Activated T-helper 1 cell treated with anti-CD3 and anti-CD28 coated beads, Interleukin-12 subunit alpha, Interleukin-12 subunit beta, Interleukin-2, Interleukin-4 antibody, amounts not matched to agents 30 ng/mL and 10 ng/mL and 1 ng/mL, durations not matched to agents 14 hours and 24 hours and 36 hours (primary cell): ENCODE measurements around the gene APEH. TPM values are rescaled to one million over a fixed set of nuclear protein-coding genes. Genes with fewer than 3 reads are reported as not detected.
A peak's percentile ranks its signal among the peaks of the same experiment; 100 is the strongest.

ENCODE experiments used
- DNase-seq: peaks from one replicate; pipeline ENCODE4 v3.0.0; 2021; ENCODE audit warnings: low spot score
- H3K27ac Mint-ChIP-seq: one replicate; pipeline ENCODE4 v1.8.0; 2021; ENCODE audit warnings: mild to moderate bottlenecking, mixed read lengths
- H3K27me3 Mint-ChIP-seq: one replicate; pipeline ENCODE4 v1.8.0; 2022; ENCODE audit warnings: mild to moderate bottlenecking, moderate library complexity, mixed read lengths; ENCODE audit not compliant: insufficient read depth
- H3K36me3 Mint-ChIP-seq: one replicate; pipeline ENCODE4 v1.8.0; 2021; ENCODE audit warnings: low read depth, mixed read lengths
- H3K4me1 Mint-ChIP-seq: one replicate; pipeline ENCODE4 v1.8.0; 2021; ENCODE audit warnings: low read depth, mixed read lengths
- H3K4me3 Mint-ChIP-seq: one replicate; pipeline ENCODE4 v1.8.0; 2021; ENCODE audit warnings: mild to moderate bottlenecking, moderate library complexity, mixed read lengths
- H3K9me3 Mint-ChIP-seq: one replicate; pipeline ENCODE4 v1.8.0; 2021; ENCODE audit warnings: mixed read lengths
- intact Hi-C: fragments of 100-400 bp; cut with micrococcal nuclease; formaldehyde crosslinking; loops from one replicate; pipeline ENCODE4 v1.15.1; 2024
- total RNA-seq: library from RNA; stranded (reverse); gene quantifications from 2 replicates; pipeline ENCODE4 v1.2.3, GENCODE V29; 2022

The APEH gene
- total RNA-seq, 1 donor from 2014 or later = 113 TPM

GRCh38 chr3:49665822-49666519 lies 8.2 kb upstream of the APEH start:
- Mint-ChIP-seq H3K4me3 (no peak overlapping the region), H3K9me3 (no peaks in the 10 kb centered on the region), H3K27ac (no peak overlapping the region), H3K36me3 (no peaks in the 10 kb centered on the region), H3K27me3 (no peaks in the 10 kb centered on the region), H3K4me1 (no peaks in the 10 kb centered on the region)
- intact Hi-C loops = no loop called here
- DNase-seq = no peak

GRCh38 chr3:49666592-49666991 lies 7.6 kb upstream of the APEH start:
- no peaks in the 10 kb centered on the region for H3K36me3 Mint-ChIP-seq
- intact Hi-C loops = no loop called here
- no peak for DNase-seq
- no peaks in the 10 kb centered on the region for H3K9me3 Mint-ChIP-seq
- no peak overlapping the region for H3K27ac Mint-ChIP-seq
- no peaks in the 10 kb centered on the region for H3K27me3 Mint-ChIP-seq
- H3K4me1 Mint-ChIP-seq = peaks cover under 1% of the 10 kb centered on the region
- H3K4me3 Mint-ChIP-seq = no peak overlapping the region

- no peaks in the 10 kb centered on the region for H3K27me3 Mint-ChIP-seq
- no peak overlapping the region for H3K4me3 Mint-ChIP-seq
- H3K9me3 Mint-ChIP-seq = no peaks in the 10 kb centered on the region
- DNase-seq = no peak
- peaks cover 8% of the 10 kb centered on the region for H3K4me1 Mint-ChIP-seq
- intact Hi-C loops = no loop called here
- no peak overlapping the region for H3K27ac Mint-ChIP-seq
- no peaks in the 10 kb centered on the region for H3K36me3 Mint-ChIP-seq
Observed at GRCh38 chr3:49667701-49668413, 6.3 kb upstream of the APEH start.

GRCh38 chr3:49668414-49668797 lies 5.7 kb upstream of the APEH start:
- DNase-seq = no peak
- no peaks in the 10 kb centered on the region for H3K27me3 Mint-ChIP-seq
- H3K27ac Mint-ChIP-seq = no peak overlapping the region
- no peaks in the 10 kb centered on the region for H3K36me3 Mint-ChIP-seq
- peaks cover 13% of the 10 kb centered on the region for H3K4me1 Mint-ChIP-seq
- no peaks in the 10 kb centered on the region for H3K9me3 Mint-ChIP-seq
- intact Hi-C loops = no loop called here
- no peak overlapping the region for H3K4me3 Mint-ChIP-seq

DNA sequence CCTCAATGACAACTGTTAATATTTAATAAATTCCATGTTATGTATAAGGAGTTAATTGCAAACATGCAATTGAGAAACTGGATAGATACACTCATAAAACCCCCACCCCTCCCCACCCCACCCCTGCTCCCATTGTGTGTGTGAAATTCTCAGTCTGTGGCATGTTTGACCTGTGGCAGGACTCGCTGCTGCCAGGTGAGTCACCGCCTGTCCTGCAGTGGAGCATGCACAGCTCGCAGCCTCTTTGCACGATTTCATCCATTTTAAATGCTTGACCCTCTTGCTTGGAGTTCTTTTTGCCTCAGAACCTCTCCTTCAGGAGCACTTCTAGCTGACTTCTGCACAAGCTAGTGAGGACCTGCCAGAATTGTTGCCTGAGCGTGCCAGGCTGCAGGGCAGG lies 5.3 kb upstream of the APEH start:
- Mint-ChIP-seq H3K27me3 (no peaks in the 10 kb centered on the region), H3K4me1 (peaks cover 14% of the 10 kb centered on the region), H3K9me3 (no peaks in the 10 kb centered on the region), H3K27ac (no peak overlapping the region), H3K36me3 (no peaks in the 10 kb centered on the region), H3K4me3 (no peak overlapping the region)
- DNase-seq = no peak
- intact Hi-C loops = no loop called here

GRCh38 chr3:49669352-49669751 lies 4.8 kb upstream of the APEH start:
- H3K27me3 Mint-ChIP-seq = no peaks in the 10 kb centered on the region
- no peak for DNase-seq
- H3K36me3 Mint-ChIP-seq = no peaks in the 10 kb centered on the region
- H3K4me3 Mint-ChIP-seq = no peak overlapping the region
- intact Hi-C loops = no loop called here
- peaks cover 14% of the 10 kb centered on the region for H3K4me1 Mint-ChIP-seq
- no peaks in the 10 kb centered on the region for H3K9me3 Mint-ChIP-seq
- H3K27ac Mint-ChIP-seq = no peak overlapping the region

DNA sequence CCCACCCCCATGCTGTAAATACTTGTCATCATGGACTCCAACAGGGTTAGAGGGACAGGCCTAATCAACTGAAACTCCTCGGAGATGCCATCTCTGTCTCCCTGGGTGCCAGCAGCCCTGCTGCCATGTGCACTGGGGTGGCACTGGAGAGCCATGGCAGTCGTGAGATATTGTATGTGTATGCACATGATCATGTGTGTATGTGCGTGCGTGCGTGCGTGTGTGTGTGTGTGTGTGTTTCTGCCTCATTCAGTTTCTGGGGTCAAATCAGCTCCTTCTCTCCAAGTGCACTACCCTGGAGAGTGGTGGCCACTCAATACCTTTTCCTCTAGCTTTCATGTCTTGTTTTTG lies 3.2 kb upstream of the APEH start:
- no peak for DNase-seq
- Mint-ChIP-seq H3K9me3 (no peaks in the 10 kb centered on the region), H3K36me3 (peaks cover 5% of the 10 kb centered on the region), H3K4me1 (peaks cover 19% of the 10 kb centered on the region), H3K27me3 (no peaks in the 10 kb centered on the region), H3K27ac (no peak overlapping the region), H3K4me3 (no peak overlapping the region)
- intact Hi-C loops = loop anchor here (1.0 to 5.0 kb wide), 6 partner anchors 105 to 644 kb away; partner anchors contain the start of genes GNAI2, HYAL3, IMPDH2 and NAA80

DNA sequence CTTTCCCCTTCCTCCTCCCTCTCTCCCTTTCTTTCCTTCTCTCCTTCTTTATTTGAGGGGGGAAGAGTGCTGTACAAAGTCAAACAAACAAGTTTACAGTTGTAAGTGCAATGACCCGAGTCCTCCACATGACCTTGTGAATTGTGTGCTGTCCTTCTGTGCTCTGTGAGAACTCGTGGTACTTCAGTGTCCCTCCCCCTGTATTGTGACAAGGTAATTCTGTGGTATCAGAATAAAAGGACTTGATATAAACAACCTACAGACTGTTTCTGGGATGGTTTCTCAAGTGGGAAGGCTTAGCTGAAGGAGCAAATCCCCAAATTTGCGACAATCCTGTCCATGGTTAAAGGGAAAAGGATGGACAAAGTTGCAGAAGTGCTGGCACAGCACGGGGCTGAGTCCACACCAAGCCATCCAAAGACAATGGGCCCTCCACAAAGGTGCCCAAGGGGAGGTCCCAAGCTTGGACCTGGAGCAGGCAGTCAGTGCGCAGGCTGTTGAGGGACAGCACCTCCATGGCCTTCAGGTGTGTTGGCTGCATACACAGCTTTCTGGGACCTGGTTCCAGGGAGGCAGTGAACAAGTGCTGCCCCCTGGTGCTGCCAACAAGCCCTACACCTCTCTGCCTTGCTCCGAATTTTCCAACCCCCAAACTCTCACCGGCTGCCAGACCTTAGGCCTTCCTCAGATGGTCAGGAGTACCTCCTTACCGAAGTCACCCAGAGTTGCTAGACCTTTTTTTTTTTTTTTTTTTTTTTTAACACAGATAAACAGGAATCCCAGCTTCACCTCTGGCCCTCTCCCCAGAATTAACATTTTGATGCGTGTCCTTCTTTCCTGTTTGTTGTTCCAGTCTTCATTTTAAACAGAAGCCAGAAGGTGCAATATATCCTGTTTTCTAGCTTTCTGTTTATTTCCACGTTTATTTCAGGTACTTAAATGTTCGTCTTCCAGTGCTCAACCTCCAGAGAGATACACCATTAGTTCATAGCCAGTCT lies 2.6 kb upstream of the APEH start:
- Mint-ChIP-seq H3K9me3 (no peaks in the 10 kb centered on the region), H3K36me3 (peaks cover 8% of the 10 kb centered on the region), H3K27ac (peak overlapping the region; percentile 75)

GRCh38 chr3:49673121-49673714 lies 933 bp upstream of the APEH start:
- Mint-ChIP-seq H3K27me3 (no peaks in the 10 kb centered on the region), H3K27ac (peak overlapping the region; percentile 96), H3K36me3 (peaks cover 15% of the 10 kb centered on the region), H3K4me3 (peak overlapping the region; percentile 87), H3K9me3 (no peaks in the 10 kb centered on the region), H3K4me1 (peaks cover 19% of the 10 kb centered on the region)
- intact Hi-C loops = loop anchor here (1.0 to 5.0 kb wide), 6 partner anchors 113 to 646 kb away; partner anchors contain the start of genes BSN, GNAI2, HYAL3 and IMPDH2
- DNase-seq = no peak

More for the DNA sequence above, 2.6 kb upstream of the APEH start:
- Mint-ChIP-seq H3K4me3 (peak overlapping the region; percentile 79), H3K27me3 (no peaks in the 10 kb centered on the region), H3K4me1 (peaks cover 19% of the 10 kb centered on the region)
- peak; percentile 62 for DNase-seq
- intact Hi-C loops = loop anchor here (1.0 to 5.0 kb wide), 6 partner anchors 105 to 644 kb away; partner anchors contain the start of genes GNAI2, HYAL3, IMPDH2 and NAA80

- Mint-ChIP-seq H3K4me3 (peak overlapping the region; percentile 87), H3K9me3 (no peaks in the 10 kb centered on the region), H3K27ac (no peak overlapping the region), H3K36me3 (peaks cover 17% of the 10 kb centered on the region), H3K27me3 (no peaks in the 10 kb centered on the region), H3K4me1 (peaks cover 19% of the 10 kb centered on the region)
- no peak for DNase-seq
- intact Hi-C loops = loop anchor here (1.0 to 5.0 kb wide), 10 partner anchors 15 to 1118 kb away; partner anchors contain the start of genes AMIGO3, DAG1, GMPPB and GNAI2
Observed at GRCh38 chr3:49674497-49674983, 389 bp downstream of the APEH start.

GRCh38 chr3:49675912-49676311 lies 1.8 kb downstream of the APEH start:
- peaks cover 19% of the 10 kb centered on the region for H3K4me1 Mint-ChIP-seq
- no peak for DNase-seq
- no peaks in the 10 kb centered on the region for H3K27me3 Mint-ChIP-seq
- H3K4me3 Mint-ChIP-seq = no peak overlapping the region
- no peak overlapping the region for H3K27ac Mint-ChIP-seq
- intact Hi-C loops = loop anchor here (2.0 kb wide), 1 partner anchor 1119 kb away; the partner anchor contains the start of gene PFKFB4
- peaks cover 22% of the 10 kb centered on the region for H3K36me3 Mint-ChIP-seq
- H3K9me3 Mint-ChIP-seq = no peaks in the 10 kb centered on the region
